Measurements from ENCODE around the gene IL6.
"Not testable (repeated sequence)": the region's sequence is repeated elsewhere in the genome, so short reads cannot be mapped to it uniquely, and the experiment has no call there.

IL6 gene

DNA sequence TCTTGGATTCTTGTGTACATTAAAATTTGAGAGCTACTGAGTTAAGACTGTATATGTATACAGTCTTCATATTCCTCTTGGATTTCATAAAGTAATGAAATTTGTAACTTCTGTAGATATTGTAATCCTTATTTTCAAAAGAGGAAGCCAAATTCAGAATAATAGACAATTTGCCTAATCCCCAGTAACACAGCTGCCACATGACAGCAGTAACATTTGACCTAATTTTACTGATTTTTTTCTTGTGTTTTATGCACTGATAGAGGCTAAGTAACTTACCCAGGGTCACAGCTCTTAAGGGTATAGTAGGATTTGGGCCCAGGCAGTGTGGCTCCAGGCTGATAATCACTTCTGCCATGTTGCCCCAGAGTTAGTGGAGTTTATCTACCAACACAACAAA lies 40.4 kb upstream of the IL6 start:
- TF ChIP-seq, protein P1, sequence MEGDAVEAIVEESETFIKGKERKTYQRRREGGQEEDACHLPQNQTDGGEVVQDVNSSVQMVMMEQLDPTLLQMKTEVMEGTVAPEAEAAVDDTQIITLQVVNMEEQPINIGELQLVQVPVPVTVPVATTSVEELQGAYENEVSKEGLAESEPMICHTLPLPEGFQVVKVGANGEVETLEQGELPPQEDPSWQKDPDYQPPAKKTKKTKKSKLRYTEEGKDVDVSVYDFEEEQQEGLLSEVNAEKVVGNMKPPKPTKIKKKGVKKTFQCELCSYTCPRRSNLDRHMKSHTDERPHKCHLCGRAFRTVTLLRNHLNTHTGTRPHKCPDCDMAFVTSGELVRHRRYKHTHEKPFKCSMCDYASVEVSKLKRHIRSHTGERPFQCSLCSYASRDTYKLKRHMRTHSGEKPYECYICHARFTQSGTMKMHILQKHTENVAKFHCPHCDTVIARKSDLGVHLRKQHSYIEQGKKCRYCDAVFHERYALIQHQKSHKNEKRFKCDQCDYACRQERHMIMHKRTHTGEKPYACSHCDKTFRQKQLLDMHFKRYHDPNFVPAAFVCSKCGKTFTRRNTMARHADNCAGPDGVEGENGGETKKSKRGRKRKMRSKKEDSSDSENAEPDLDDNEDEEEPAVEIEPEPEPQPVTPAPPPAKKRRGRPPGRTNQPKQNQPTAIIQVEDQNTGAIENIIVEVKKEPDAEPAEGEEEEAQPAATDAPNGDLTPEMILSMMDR (conservative IDR thresholded peaks at IDR 0.05), result no peak
- no peak overlapping the region for H3K27ac ChIP-seq

DNA sequence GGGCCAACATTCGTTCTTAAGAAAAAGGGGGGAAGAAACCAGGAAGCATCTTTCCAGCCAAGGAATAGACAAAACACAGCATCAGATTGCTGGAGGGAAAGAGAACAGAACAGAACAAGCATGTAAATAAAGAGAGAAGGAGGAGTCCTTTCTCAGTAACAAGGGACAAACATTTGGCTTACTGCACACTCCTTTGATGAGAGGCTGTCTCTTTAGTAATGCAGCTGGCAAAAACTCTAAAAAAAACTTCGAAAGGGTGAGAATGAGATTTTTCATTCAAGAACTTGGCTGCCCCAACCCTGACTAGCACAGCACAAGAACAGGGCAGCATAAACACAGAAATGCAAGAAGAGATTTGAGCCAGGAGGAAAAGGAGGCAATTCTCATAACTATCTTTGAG lies 38.9 kb upstream of the IL6 start:
- TF ChIP-seq, protein P1 (conservative IDR thresholded peaks at IDR 0.05), result no peak
- no peak overlapping the region for H3K27ac ChIP-seq

DNA sequence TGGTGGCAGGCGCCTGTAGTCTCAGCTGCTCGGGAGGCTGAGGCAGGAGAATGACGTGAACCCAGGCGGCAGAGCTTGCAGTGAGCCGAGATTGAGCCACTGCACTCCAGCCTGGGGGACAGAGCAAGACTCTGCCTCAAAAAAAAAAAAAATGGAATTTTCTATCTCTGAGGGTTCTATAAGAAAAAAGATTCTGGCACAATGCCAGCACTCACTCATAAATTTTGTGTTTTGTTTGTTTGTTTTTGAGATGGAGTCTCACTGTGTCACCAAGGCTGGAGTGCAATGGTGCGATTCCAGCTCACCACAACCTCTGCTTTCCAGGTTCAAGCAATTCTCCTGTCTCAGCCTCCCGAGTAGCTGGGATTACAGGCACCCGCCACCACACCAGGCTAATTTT lies 38.1 kb upstream of the IL6 start:
- not testable (repeated sequence) for H3K27ac ChIP-seq

DNA sequence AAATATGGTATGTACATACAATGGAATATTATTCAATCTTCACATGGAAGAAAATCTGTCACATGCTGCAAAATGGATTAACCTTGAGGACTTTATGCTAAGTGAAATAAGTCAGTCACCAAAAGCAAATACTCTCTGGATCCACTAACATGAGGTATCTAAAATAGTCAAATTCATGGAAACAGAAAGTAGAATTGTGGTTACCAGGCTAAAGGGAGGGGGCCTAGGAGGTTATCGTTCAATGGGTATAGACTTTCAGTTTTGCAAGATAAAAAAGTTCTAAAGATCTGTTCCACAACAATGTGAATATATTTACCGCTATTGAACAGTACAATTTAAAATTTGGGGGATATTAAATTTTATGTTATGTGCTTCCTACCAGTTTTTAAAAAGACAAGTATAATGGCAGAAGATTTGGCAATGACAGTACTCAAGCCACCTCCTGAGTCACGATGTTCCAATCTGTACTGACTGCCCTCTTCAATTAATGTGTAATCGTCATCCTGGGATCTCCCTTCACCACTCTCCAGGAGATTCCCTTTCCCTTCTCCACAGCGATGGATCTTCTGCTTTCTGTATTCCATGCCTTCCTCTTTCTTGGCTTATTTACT lies 32.3 kb upstream of the IL6 start:
- TF ChIP-seq, protein P1 (conservative IDR thresholded peaks at IDR 0.05), result no peak
- no peak overlapping the region for H3K27ac ChIP-seq

DNA sequence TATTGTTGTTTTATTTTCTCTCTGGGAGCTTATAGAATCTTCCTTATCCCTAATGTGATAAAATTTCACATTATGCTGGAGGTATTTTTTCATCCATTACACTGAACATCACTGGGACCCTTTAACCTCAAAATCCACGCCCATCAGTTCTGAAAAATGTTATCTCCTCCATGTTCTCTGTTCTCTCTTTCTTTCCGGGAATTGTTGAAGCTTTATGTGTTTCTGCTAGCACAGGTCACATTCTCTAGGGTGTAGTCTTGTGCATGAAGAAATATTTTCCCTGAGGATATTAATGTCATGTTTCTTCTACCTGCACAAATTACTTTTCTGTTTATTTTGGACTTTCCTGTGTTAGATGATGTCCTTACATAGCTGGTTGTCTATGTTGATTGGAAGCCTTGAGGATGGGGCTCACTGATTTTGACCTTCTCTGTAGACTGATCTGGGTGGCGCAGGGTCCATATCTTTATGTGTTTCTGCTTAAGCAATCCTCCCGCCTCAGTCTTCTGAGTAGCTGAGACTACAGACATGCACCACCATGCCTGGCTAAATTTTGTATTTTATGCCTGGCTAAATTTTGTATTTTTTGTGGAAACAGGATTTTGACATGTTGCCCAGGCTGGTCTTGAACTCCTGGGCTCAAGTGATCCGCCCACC lies 31.4 kb upstream of the IL6 start:
- H3K27ac ChIP-seq, result no peak overlapping the region
- TF ChIP-seq, protein P1 (conservative IDR thresholded peaks at IDR 0.05), result no peak

DNA sequence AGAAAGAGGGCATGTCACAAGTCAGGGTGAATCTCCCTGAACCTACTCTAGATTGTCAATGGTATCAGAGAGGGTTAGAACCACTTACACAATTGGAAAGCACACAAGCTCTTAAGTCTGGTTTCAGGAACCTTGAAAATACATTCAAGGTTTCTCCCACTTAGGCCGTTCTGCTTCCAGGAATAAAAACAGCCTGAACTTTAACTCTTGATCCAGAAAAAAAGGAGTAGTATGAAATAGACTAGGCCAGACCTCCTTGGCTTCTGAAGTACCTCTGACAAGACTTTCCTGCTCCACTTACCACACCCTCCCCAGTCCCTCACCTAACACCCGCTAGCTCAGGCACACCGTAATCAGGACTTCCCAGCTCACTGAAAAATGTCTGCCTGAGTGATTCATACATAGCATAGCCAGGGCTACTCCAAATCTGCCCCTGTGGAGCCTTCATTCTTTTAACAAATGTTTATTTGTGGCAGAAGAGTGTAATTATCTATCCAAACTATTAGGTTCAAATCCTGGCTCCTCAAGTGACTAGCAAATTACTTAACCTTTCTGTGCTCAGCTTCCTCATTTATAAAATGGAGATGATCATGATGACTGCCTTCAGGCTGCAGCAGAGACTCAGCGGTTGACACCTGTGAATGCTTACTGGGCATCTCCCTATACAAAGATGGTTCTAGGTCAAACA lies 30.3 kb upstream of the IL6 start:
- no peak overlapping the region for H3K27ac ChIP-seq
- TF ChIP-seq, protein P1 (conservative IDR thresholded peaks at IDR 0.05), result no peak

DNA sequence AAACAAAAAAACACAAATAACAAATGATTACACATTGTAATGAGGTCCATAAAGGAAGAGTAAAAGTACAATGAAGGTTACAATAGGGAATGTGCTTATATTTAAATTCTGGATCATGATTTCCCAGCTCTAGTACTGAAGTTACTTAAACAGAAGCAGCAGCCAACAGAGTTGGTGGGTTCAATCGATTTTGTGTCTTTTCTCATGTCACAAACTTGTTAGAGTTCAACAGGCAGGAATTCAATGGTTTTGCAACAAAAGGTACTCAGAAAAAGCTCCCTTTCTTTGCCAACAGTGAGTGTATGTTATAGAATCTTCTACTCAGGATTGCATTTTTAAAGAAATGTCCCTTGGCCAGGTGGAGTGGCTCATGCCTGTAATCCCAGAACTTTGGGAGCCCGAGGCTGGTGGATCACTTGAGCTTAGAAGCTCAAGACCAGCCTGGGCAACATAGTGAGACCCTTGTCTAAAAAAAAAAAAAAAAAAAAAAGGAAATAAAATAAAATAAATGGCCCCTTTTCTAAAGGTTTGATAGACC lies 29.6 kb upstream of the IL6 start:
- H3K27ac ChIP-seq, result no peak overlapping the region
- TF ChIP-seq, protein P1 (conservative IDR thresholded peaks at IDR 0.05), result no peak

All from VCaP (cell line).